AG09309 (cell line): ENCODE measurements around the gene CDH13.

Source experiments
- DNase-seq: peaks from one replicate; pipeline ENCODE4 v3.0.0-alpha.2; 2010; ENCODE audit warnings: low read depth
- H3K4me3 ChIP-seq: 2 replicates; pipeline ENCODE4 v1.5.1; 2011; ENCODE audit warnings: mild to moderate bottlenecking, low read depth, low read length, moderate library complexity; ENCODE audit not compliant: control insufficient read depth
- TF ChIP-seq, protein P1 (sequence below): IDR thresholded peaks from 2 replicates; pipeline ENCODE4 v1.5.1; 2011; ENCODE audit warnings: mild to moderate bottlenecking, low read depth, low read length, inconsistent platforms; ENCODE audit not compliant: insufficient read depth, control insufficient read depth; ENCODE audit errors: missing control alignments

The CDH13 gene

DNA sequence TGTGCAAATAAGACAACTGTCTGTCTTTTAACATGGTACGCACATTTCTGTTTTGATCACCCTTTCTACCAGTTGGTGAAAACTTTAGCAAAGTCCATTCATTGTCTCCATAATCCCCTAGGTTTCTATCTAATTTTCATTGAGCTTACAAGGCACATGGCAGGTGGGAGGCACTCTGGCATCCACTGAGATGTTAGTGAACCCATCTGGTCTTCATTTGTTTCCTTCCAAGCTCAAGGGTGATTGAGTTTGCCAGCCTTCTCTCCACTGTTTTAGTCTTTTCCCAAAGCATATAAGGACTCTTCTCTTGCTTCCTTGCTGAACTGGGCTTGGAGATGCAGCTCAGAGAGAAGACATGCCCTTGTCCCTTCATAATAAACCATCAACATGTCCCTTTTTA, 179.1 kb downstream of the CDH13 start:
- DNase-seq = no peak
- TF ChIP-seq, protein P1, sequence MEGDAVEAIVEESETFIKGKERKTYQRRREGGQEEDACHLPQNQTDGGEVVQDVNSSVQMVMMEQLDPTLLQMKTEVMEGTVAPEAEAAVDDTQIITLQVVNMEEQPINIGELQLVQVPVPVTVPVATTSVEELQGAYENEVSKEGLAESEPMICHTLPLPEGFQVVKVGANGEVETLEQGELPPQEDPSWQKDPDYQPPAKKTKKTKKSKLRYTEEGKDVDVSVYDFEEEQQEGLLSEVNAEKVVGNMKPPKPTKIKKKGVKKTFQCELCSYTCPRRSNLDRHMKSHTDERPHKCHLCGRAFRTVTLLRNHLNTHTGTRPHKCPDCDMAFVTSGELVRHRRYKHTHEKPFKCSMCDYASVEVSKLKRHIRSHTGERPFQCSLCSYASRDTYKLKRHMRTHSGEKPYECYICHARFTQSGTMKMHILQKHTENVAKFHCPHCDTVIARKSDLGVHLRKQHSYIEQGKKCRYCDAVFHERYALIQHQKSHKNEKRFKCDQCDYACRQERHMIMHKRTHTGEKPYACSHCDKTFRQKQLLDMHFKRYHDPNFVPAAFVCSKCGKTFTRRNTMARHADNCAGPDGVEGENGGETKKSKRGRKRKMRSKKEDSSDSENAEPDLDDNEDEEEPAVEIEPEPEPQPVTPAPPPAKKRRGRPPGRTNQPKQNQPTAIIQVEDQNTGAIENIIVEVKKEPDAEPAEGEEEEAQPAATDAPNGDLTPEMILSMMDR = no peak
- H3K4me3 ChIP-seq = no peak overlapping the region

DNA sequence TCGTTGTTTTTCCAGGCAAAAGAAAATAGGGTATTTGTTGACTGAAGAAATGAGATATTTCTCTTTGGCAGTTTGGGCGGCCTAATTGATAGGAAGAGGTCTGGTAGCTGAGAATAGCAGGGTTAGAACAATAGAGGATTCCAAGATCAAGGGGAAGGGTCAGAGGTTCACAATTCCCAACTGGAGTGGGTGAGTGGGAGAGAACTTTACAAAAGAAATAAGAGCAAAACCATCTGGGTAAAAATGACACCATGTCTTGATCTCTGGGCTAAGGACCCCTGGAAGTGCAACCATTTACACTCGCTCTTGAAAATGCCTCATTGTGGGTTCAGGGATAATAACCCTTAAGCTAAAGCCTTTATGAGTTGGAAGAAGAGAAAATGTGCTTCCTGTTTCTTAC, 180.5 kb downstream of the CDH13 start:
- DNase-seq = no peak
- TF ChIP-seq, protein P1 = no peak
- no peak overlapping the region for H3K4me3 ChIP-seq

DNA sequence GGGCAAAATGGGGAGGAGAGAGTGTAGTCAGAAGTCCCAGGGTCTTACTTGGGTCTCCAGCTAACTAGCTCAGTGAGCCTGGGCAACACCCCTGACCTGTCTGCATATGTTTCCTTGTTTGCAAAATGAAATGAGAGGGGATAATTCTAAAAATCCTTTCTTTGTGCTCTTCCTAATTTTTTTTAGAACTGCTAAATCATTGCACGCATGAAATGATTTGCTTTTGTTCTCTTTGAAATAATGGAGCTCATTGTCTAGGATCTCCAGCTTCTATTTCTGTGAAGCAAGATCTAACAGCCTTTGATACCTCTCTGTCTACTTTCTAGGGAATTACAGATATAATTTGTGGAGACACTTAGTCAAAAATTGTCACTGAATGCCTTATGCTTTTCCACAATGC, 181.3 kb downstream of the CDH13 start:
- no peak for DNase-seq
- TF ChIP-seq, protein P1 = no peak
- H3K4me3 ChIP-seq = no peak overlapping the region

DNA sequence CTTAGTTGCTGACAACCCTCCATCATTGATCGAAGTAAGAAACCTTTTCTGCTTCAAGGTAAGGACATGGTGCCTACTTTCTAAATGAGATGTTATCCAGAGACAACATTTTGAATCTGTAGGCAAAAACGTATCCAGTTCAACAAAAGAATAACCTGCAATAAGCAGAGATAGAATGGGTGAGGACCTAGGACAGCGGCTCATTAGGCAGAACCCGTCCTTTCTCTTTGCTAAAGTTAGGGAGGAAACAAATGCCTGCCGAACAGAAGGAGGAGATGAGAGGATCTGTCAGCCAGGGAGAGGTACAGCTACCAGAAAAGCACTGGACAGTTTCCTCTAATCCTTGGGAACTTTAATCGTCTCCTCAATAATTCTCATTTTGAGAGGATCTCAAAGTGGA, 183.3 kb downstream of the CDH13 start:
- H3K4me3 ChIP-seq = no peak overlapping the region
- TF ChIP-seq, protein P1 = no peak
- DNase-seq = no peak

DNA sequence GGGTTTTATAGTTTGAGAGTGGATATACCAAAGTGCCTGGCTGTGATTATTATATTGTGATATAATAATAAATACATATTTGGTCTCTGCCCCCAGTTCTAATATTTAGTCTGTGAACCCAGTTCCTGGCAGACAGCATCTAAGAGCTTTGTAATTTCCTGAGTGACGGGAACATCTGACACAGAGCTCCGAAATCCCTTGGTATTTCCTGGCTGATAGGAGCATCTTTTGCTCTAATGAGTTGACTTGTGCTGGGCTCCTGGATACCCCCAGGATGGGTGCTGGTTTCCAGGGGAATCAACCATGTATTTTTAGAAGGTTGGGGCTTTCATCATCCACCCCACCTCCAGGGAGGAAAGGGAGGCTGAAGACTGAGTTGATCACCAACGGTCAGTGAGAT, 187.3 kb downstream of the CDH13 start:
- TF ChIP-seq, protein P1 = no peak
- DNase-seq = no peak
- H3K4me3 ChIP-seq = no peak overlapping the region

DNA sequence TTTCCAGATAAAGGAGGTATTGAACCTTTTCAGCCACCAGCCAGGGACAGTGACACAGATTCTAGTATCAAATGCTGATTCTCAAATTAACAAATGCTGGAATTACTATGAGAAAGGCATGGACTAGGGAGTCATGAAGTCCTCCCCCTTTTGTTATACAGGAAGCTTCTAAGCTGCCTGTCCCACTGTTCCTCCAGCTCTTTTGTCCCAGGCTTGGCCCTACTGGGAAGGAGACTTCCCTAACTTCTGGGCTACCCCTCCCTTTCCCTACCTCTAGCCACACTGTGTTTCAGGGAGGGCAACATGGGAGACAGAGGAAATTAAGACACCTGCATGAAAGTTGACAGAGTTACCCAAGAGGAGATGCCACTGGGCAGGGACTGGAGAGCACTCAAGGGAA, 192.5 kb downstream of the CDH13 start:
- no peak overlapping the region for H3K4me3 ChIP-seq
- TF ChIP-seq, protein P1 = no peak
- DNase-seq = no peak

DNA sequence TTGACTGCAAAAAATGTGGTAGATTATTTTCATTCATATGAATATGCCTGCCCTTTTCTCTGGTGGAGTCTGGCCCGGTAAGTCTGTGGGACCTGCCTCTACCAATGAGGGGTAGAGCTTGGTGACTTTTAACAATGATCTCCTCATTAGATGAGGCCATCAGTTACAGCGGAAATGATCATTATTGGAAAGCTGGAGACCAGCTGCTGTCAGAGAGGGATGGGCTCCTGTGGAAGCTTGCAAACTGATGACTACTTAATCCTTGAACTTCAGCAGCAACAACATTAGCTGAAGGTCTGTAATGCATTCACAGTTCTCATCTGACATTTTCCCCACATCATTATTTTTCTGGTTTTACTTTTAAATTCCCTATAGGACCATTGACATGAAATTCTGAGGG, 194.1 kb downstream of the CDH13 start:
- no peak for DNase-seq
- no peak overlapping the region for H3K4me3 ChIP-seq
- TF ChIP-seq, protein P1 = no peak
